Activated CD8-positive, alpha-beta memory T cell treated with anti-CD3 and anti-CD28 coated beads for 24 hours (primary cell): Measurements from ENCODE around the gene EHMT1.

Experiments
- DNase-seq: peaks from one replicate; pipeline ENCODE4 v3.0.0-alpha.2; 2020

EHMT1 gene

GRCh38 chr9:137814841-137815240 lies 196.0 kb downstream of the EHMT1 start:
- no peak for DNase-seq

GRCh38 chr9:137815256-137816255 lies 196.8 kb downstream of the EHMT1 start:
- DNase-seq, result no peak

DNA sequence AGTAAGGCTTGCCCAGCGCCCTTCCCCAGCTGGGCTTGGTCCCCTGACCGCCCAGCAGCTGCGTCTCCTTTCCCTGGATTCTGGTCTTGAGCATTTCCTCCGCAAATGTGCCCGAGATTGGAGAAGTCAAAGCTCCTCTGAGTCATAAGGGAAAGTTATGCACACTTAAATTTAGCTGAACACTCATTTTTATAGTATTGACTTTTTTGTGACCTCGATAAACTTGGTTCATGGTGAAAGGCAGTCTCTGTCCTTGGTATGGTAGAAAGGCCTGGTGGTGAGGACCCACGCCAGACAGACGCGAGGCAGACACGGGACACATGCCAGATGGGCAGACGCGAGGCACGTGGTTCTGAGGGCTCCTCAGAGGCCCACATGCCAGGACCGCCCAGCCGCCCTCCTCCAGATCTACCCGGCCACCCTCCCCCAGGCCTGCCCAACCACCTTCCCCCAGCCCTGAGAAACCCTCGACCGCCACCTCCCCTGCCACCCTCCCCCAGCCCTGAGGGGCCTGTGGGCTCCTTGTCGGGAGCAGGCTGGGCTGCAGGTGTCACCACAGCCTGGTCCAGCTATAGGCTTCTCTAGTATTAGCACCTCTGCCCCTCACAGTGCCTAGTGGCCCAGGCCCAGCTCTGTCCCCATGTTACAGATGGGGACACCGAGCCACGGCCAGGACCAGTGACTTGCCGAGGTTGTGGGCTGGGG lies 197.9 kb downstream of the EHMT1 start:
- no peak for DNase-seq

DNA sequence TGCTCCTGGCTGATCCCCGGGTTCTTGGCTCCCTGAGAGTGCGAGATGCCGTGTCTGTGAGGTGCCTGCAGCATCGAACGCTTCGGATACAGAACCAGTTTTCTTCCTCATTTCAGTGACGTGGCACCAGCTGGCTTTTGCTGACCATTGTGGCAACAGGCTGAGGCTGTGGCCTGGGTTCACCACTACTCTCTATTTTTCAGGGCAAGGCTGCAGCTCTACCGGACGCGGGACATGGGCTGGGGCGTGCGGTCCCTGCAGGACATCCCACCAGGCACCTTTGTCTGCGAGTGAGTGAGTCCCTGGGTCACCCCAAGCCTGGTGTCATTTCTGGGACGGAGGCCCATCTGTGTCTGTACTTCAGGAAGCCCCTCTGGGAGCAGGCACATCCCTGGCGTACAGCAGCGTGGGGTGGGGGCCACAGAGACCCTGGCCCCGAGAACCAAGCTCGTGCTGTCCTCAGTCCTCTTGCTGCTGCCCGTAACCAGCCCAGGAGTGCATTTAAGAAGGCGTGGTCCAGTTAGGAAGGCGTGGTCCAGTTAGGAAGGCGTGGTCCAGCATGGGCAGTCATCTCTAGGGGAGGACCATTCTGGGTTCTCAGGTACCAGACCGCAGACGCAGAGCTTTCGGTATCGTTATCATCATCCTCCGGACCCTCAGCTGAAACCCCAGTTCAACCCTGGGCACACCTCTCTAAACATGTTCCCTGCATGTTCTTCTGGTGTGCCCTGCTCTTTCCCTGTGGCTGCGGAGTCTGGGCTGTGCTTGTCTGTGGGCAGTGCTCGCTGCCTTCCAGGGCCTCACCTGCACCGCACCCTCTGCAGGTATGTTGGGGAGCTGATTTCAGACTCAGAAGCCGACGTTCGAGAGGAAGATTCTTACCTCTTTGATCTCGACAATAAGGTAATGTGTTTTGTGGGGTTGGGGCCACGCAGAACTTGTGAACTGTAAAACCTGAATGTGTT lies 198.7 kb downstream of the EHMT1 start:
- no peak for DNase-seq

DNA sequence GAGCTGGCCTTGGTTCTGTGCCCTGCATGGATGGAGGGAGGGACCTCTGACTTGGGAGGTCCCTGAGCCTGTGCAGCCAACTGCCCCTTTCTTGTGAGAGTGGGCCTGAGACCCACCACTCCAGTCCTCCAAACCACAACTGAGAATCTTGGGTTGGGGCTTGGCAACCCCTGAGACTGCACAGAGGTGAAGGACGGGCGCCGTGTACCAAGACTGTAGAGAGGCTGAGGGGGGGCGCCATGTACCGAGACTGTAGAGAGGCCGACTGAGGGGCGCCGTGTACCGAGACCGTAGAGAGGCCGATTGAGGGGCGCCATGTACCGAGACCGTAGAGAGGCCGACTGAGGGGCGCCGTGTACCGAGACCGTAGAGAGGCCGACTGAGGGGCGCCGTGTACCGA lies 199.5 kb downstream of the EHMT1 start:
- DNase-seq, result no peak

DNA sequence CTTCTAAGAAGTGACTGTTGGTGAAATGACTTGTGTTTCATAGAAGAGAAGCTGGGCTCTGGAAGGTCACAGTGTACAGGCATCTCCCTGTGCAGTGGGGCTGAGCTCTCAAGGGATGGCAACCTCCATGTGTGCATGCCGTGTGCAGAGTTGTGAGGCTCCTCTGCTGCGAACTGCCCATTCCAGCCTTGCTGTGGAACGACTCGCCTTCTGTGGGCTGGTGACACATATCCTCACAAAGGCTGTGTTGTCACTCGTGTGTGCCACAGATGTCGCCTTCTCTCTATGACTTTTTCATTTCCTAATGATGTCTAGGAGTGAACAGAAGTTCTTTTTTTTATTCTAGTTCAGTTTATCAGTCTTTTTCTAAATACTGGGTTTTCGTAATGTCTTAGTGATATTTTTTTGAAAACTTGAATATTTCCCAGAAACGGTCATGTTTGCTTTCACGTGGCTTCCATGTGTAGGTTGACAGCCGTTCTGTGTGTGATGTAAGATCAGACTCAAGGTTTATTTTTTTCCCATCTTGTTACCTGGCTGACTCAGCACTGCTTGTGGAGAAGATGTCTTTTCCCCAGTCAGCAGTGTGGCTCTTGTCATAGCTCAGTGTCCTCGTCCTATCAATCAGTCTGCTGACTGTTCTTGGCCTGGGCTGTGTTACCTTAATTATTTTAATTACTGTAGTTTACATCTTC lies 201.5 kb downstream of the EHMT1 start:
- no peak for DNase-seq

GRCh38 chr9:137823986-137824771 lies 205.4 kb downstream of the EHMT1 start:
- no peak for DNase-seq

DNA sequence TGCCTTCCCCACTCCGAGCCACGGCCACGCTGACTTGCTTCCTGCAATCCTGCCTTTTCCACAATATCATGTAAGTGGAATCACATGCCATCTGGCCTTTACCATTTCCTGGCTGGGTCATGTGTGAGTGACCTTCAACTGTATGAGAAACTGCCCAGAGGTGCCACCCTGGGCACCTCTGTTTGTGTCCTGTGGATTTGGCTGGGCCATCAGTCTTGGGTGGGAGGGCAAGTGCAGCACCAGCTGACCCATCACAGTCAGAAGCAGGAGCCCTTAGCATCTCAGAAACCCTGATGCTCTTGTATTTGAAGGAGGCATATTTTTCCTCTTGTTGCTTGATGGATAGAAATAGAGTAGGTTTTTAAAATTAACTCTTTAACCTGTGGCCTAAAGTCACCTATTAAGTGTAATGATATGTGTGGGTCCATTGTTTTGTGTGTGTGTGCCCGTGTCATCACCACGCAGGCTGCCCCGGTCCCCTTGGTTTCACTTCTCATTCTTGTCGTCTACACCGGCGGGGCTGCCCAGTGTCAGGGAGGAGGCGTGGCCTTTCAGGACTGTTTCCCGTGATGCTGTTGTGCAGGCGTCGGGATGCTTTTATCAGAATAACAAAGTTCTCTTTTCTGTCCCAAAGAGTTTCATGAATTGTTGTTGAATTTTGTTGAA lies 206.7 kb downstream of the EHMT1 start:
- no peak for DNase-seq

- DNase-seq, result no peak
Observed at GRCh38 chr9:137827908-137828526, 209.2 kb downstream of the EHMT1 start.

GRCh38 chr9:137828527-137829259 lies 209.9 kb downstream of the EHMT1 start:
- no peak for DNase-seq

DNA sequence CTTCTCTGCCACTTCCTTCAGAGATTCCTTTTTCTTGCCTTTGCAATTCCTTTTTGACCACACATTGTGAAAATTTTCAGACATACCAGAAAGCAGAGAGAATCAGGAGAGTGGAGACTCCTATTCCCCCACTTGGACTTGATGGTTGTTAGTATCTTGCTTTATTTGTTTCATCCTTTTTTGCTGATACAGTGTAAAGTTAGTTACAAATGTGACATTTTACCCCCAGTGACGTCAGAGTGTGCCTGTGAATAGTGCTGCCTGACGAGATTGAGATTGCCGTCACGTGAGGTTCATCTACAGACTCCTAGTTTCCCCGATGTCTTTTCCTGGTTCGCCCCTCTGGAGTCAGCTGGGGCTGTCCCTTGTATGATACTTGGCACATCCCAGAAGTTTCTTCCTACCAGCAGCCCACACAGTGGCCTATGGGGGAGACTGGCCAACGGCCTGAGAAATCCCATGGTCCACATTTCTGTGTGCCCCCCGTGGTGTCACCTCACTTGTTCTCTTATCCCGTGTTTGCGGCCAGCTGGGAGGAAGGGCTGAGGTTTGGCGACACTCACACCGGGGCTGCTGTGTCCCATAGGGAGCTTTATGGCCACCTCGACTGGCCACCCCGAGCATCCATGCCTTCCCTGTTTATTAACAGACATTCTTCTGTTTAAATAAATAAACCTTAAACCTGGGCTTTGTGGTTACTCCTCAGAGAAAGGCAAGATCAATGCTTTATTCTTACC lies 210.6 kb downstream of the EHMT1 start:
- DNase-seq, result no peak

DNA sequence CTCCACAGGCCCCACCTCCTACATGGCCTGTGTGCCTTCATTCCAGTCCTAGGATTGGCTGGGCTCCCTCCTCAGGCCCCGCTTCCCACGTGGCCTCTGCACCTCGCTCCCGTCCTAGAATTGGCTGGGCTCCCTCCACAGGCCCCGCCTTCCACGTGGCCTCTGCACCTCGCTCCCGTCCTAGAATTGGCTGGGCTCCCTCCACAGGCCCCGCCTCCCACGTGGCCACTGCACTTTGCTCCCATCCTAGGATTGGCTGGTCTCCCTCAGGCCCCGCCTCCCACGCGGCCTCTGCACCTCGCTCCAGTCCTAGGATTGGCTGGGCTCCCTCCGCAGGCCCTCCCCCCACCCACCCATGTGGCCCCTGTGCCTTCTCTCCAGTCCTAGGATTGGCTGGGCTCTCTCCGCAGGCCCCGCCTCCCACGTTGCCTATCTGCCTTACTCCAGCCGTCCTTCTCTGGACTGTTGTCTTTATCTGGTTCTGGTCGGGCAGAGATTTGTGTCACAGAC lies 213.4 kb downstream of the EHMT1 start:
- DNase-seq, result no peak

DNA sequence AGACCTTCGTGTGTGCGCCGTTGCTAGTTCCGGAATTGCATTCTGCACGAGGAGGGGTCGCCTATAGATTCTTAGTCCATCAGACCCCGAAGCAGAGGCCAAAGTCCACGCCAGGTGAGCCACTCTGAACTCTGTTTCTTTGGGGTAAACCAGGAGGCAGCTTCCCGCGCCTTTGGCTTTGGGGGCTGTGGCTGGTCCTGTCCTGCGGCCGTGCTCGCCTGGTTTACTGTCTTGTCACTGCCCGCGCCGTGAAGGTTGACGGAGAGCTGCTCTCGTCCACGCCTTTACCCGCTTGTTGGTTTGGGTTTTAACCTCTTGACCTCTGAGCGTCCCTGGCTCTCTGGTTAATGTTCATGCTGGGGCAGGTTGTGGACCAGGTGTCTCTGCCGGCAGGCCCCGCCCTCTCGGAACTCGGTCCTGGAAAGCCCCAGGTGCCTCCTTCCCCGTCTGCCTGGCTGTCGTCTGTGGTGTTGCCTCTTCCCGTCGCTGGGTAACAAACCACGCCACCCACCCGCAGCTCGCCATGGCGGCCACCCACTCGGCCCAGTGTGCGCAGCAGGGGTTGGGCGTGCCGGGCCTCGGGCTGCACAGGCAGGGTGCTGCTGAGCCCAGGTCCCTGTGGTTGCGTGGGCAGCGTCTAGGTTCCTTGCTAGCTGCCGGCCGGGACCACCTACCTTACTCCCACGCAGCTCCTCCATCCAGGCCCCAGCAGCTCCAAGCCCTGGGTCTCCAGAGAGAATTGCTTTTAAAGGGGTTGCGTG lies 214.2 kb downstream of the EHMT1 start:
- no peak for DNase-seq

DNA sequence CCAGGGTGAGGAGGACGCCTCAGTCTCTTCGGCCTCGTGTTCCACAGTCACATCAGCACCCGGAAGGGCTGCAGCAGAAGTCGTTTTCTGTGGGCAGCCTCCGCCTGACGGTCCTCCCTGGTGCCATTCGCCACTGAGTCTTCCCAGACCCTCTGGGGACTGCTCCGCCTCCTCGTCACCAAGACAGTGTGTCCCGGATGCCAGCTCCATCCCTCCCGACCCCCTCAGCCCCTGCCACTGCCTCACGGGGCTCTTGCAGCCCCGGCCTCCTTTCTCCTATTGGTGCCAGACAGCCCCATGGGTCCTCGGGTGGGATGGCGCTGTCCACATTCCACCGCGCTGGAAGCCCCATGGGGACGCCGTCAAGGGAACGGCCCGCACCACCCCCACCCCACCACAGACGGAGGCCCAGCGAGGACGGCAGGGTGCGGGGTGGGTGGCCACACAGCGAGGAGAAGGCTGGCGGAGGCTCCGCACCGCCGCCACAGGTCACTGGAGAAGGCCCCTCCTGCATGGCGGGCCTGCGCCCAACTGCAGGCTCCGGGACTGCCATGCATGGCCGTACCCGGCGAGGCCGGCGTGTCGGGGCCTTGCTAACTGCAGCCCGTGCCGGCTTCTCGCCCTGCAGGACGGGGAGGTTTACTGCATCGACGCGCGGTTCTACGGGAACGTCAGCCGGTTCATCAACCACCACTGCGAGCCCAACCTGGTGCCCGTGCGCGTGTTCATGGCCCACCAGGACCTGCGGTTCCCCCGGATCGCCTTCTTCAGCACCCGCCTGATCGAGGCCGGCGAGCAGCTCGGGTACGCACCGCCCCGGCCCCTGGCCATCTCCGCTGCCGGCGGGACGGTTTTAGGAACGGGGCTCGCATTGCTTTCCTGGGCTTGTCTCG lies 215.2 kb downstream of the EHMT1 start:
- no peak for DNase-seq

GRCh38 chr9:137834846-137835546 lies 216.2 kb downstream of the EHMT1 start:
- no peak for DNase-seq
